HEK293 (cell line): ENCODE data around the gene LRRTM4.

Experiments used
- CTCF ChIA-PET: fragments of 350-600 bp; formaldehyde crosslinking; extraction: SDS; loops from one replicate; lab custom pipeline; 2021; ENCODE audit warnings: antibody characterized with exemption; lab: Yijun Ruan, JAX
- POLR2A ChIA-PET: fragments of 300-600 bp; formaldehyde crosslinking; extraction: SDS; loops from one replicate; lab custom pipeline; 2020; ENCODE audit warnings: antibody characterized with exemption, inconsistent platforms; lab: Yijun Ruan, JAX
- H3K27ac ChIP-seq: fragments of 200-500 bp; sonication (Bioruptor generic); 2 replicates; pipeline ENCODE4 v1.5.1; 2014; ENCODE audit warnings: low read depth, low read length, control low read depth, inconsistent platforms; ENCODE audit errors: extremely low read depth
- H3K36me3 ChIP-seq, 2 experiments: fragments of 200-500 bp in 1 of 2; sonication (Bioruptor generic) in 1 of 2; 1 replicate in 1 of 2; 2 replicates in 1 of 2; pipeline ENCODE4 v1.5.1; 2014 to 2017; ENCODE audit warnings: inconsistent platforms in 2 of 2, low read length in 2 of 2; ENCODE audit not compliant: control insufficient read depth in 2 of 2, insufficient read depth in 1 of 2
- H3K4me1 ChIP-seq: fragments of 200-500 bp; sonication (Bioruptor generic); 2 replicates; pipeline ENCODE4 v1.5.1; 2014; ENCODE audit warnings: mild to moderate bottlenecking, low read length, inconsistent platforms; ENCODE audit not compliant: control insufficient read depth, insufficient read depth
- H3K4me3 ChIP-seq: 2 replicates; pipeline ENCODE4 v1.5.1; 2011; ENCODE audit warnings: low read depth, mild to moderate bottlenecking, control low read depth, low read length, moderate library complexity
- H3K9me3 ChIP-seq: fragments of 200-500 bp; sonication (Bioruptor generic); 2 replicates; pipeline ENCODE4 v1.5.1; 2014; ENCODE audit warnings: low read depth, low read length, inconsistent platforms; ENCODE audit not compliant: control insufficient read depth, insufficient read depth
- IKZF3 ChIP-seq: fragments of 450-650 bp; IDR thresholded peaks from 2 replicates; pipeline ENCODE4 v1.5.0; 2018; ENCODE audit warnings: missing biosample characterization, mild to moderate bottlenecking, missing genetic modification characterization, moderate library complexity
- PBX3 ChIP-seq: sonication (generic); formaldehyde crosslinking; IDR thresholded peaks from 2 replicates; pipeline ENCODE4 v1.8.1; 2022; ENCODE audit warnings: mild to moderate bottlenecking, moderate library complexity, missing genetic modification reagents
- YY1 ChIP-seq: fragments of 450-650 bp; formaldehyde crosslinking; IDR thresholded peaks from 2 replicates; pipeline ENCODE4 v1.5.1; 2018; ENCODE audit warnings: missing biosample characterization, missing genetic modification characterization
- ZFP41 ChIP-seq: fragments of 450-650 bp; formaldehyde crosslinking; IDR thresholded peaks from 2 replicates; pipeline ENCODE4 v1.5.1; 2016; ENCODE audit warnings: missing biosample characterization, missing genetic modification characterization, borderline replicate concordance
- ZNF184 ChIP-seq: fragments of 450-650 bp; IDR thresholded peaks from 2 replicates; pipeline ENCODE4 v1.5.1; 2018; ENCODE audit warnings: missing biosample characterization, mild to moderate bottlenecking, missing genetic modification characterization
- ZNF23 ChIP-seq: fragments of 450-650 bp; formaldehyde crosslinking; IDR thresholded peaks from 2 replicates; pipeline ENCODE4 v1.5.1; 2016; ENCODE audit warnings: missing biosample characterization, missing genetic modification characterization, borderline replicate concordance
- ZNF266 ChIP-seq: fragments of 450-650 bp; formaldehyde crosslinking; IDR thresholded peaks from 2 replicates; pipeline ENCODE4 v1.5.1; 2016; ENCODE audit warnings: missing biosample characterization, missing genetic modification characterization, low read depth
- ZNF311 ChIP-seq: fragments of 450-650 bp; formaldehyde crosslinking; IDR thresholded peaks from 2 replicates; pipeline ENCODE4 v1.5.1; 2017; ENCODE audit warnings: missing biosample characterization, missing genetic modification characterization, borderline replicate concordance
- ZNF341 ChIP-seq: fragments of 450-650 bp; formaldehyde crosslinking; IDR thresholded peaks from 2 replicates; pipeline ENCODE4; 2016; ENCODE audit warnings: low read depth, missing biosample characterization, missing genetic modification characterization
- ZNF394 ChIP-seq: fragments of 450-650 bp; formaldehyde crosslinking; IDR thresholded peaks from 2 replicates; pipeline ENCODE4 v1.5.1; 2016; ENCODE audit warnings: missing biosample characterization, missing genetic modification characterization, mild to moderate bottlenecking, moderate library complexity, borderline replicate concordance
- ZNF416 ChIP-seq: fragments of 450-650 bp; formaldehyde crosslinking; IDR thresholded peaks from 2 replicates; pipeline ENCODE4 v1.5.1; 2016; ENCODE audit warnings: missing biosample characterization, missing genetic modification characterization
- ZNF629 ChIP-seq: fragments of 450-650 bp; formaldehyde crosslinking; IDR thresholded peaks from 2 replicates; pipeline ENCODE4 v1.5.1; 2017; ENCODE audit warnings: missing biosample characterization, missing genetic modification characterization
- ZNF658 ChIP-seq: fragments of 450-650 bp; formaldehyde crosslinking; IDR thresholded peaks from 2 replicates; pipeline ENCODE4; 2016; ENCODE audit warnings: missing biosample characterization, missing genetic modification characterization
- ZNF664 ChIP-seq: fragments of 450-650 bp; formaldehyde crosslinking; IDR thresholded peaks from 2 replicates; pipeline ENCODE4 v1.5.1; 2016; ENCODE audit warnings: missing biosample characterization, missing genetic modification characterization
- ZNF843 ChIP-seq: fragments of 450-650 bp; formaldehyde crosslinking; IDR thresholded peaks from 2 replicates; pipeline ENCODE4 v1.5.1; 2016; ENCODE audit warnings: missing biosample characterization, missing genetic modification characterization
- ZSCAN30 ChIP-seq: fragments of 450-650 bp; IDR thresholded peaks from 2 replicates; pipeline ENCODE4 v1.5.1; 2018; ENCODE audit warnings: missing biosample characterization, mild to moderate bottlenecking, missing genetic modification characterization, moderate library complexity
- ZSCAN4 ChIP-seq: fragments of 450-650 bp; formaldehyde crosslinking; IDR thresholded peaks from 2 replicates; pipeline ENCODE4 v1.5.1; 2017; ENCODE audit warnings: missing biosample characterization, missing genetic modification characterization
- ZXDB ChIP-seq: fragments of 450-650 bp; formaldehyde crosslinking; IDR thresholded peaks from 2 replicates; pipeline ENCODE4 v1.5.1; 2016; ENCODE audit warnings: missing biosample characterization, missing genetic modification characterization

Gene LRRTM4

GRCh38 chr2:76977846-76978727, 544.1 kb downstream of the LRRTM4 start:
- H3K9me3 ChIP-seq = no peaks in the 10 kb centered on the region
- H3K36me3 ChIP-seq = no peaks in the 10 kb centered on the region
- no peak for TF ChIP-seq ZXDB (tag by site-specific recombination)
- TF ChIP-seq ZNF416 = no peak
- H3K4me3 ChIP-seq = no peak overlapping the region
- H3K27ac ChIP-seq = no peak overlapping the region
- ChIA-PET CTCF (no interaction called here), POLR2A (no interaction called here)
- H3K4me1 ChIP-seq = no peaks in the 10 kb centered on the region

- H3K9me3 ChIP-seq = no peaks in the 10 kb centered on the region
- TF ChIP-seq ZFP41 (tag by site-specific recombination) = no peak
- no peak for TF ChIP-seq ZSCAN4 (tag by site-specific recombination)
- TF ChIP-seq ZNF184 (tag by site-specific recombination) = no peak
- no peak for TF ChIP-seq ZSCAN30 (tag by site-specific recombination)
- TF ChIP-seq ZNF629 = no peak
- TF ChIP-seq ZNF23 = no peak
- no peak for TF ChIP-seq ZNF341 (tag by site-specific recombination)
- TF ChIP-seq, all 188 proteins: peak for 0
- no peak overlapping the region for H3K27ac ChIP-seq
- H3K36me3 ChIP-seq = no peaks in the 10 kb centered on the region
- POLR2A ChIA-PET = no interaction called here
- H3K4me3 ChIP-seq = no peak overlapping the region
- CTCF ChIA-PET = no interaction called here
- no peaks in the 10 kb centered on the region for H3K4me1 ChIP-seq
Measured at GRCh38 chr2:76975752-76976151, 546.4 kb downstream of the LRRTM4 start.

DNA sequence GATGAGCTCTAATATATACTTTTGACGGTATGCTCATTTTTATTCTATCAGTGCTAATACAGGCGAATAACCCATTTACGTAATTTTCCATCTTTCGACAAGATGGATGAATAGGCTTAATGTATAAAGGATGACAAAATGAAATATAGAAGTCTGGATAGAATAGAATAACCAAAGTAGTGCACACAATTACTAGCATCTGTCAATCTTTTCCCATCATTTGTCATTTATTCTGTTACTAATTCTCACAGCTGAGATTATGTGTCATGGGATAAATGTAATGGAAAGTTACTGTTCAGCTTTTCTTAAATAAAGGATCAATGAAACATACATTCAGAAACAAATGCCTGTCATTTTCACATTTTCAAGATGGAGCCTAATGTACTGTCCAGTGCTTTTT, 548.6 kb downstream of the LRRTM4 start:
- Histone ChIP-seq H3K4me3 (no peak overlapping the region), H3K4me1 (no peaks in the 10 kb centered on the region), H3K9me3 (no peaks in the 10 kb centered on the region), H3K36me3 (no peaks in the 10 kb centered on the region), H3K27ac (no peak overlapping the region)
- POLR2A ChIA-PET = no interaction called here
- CTCF ChIA-PET = interaction anchor here (0.6 kb wide), 1 partner anchor 12 kb away, joined by 3 read pairs; no protein-coding TSS in a partner anchor
- no peak for TF ChIP-seq IKZF3
- no peak for TF ChIP-seq ZNF394 (tag by site-specific recombination)
- TF ChIP-seq ZNF658 = no peak
- TF ChIP-seq ZNF664 (tag by site-specific recombination) = no peak
- TF ChIP-seq ZNF843 = no peak
- TF ChIP-seq ZNF266 (tag by site-specific recombination) = no peak
- TF ChIP-seq PBX3 (CRISPR knock-in tag) = no peak
- no peak for TF ChIP-seq ZNF311 (tag by site-specific recombination)
- no peak for TF ChIP-seq YY1 (tag by site-specific recombination)
